Measurements from ENCODE around the gene ANAPC7.

- TF ChIP-seq KLF16 (CRISPR knock-in tag; IDR thresholded peaks at IDR 0.05) = no peak
- TF ChIP-seq JUNB (CRISPR knock-in tag; IDR thresholded peaks at IDR 0.05; ENCODE audit: borderline replicate concordance) = no peak
- no peak for TF ChIP-seq TSC22D2 (CRISPR knock-in tag; IDR thresholded peaks at IDR 0.05; ENCODE audit: borderline replicate concordance)
- TF ChIP-seq ATF1 (CRISPR knock-in tag; IDR thresholded peaks at IDR 0.05) = no peak
- TF ChIP-seq KLF6 (CRISPR knock-in tag; IDR thresholded peaks at IDR 0.05) = no peak
- TF ChIP-seq FOXO4 (CRISPR knock-in tag; conservative IDR thresholded peaks at IDR 0.05) = no peak
- TF ChIP-seq, protein P1, sequence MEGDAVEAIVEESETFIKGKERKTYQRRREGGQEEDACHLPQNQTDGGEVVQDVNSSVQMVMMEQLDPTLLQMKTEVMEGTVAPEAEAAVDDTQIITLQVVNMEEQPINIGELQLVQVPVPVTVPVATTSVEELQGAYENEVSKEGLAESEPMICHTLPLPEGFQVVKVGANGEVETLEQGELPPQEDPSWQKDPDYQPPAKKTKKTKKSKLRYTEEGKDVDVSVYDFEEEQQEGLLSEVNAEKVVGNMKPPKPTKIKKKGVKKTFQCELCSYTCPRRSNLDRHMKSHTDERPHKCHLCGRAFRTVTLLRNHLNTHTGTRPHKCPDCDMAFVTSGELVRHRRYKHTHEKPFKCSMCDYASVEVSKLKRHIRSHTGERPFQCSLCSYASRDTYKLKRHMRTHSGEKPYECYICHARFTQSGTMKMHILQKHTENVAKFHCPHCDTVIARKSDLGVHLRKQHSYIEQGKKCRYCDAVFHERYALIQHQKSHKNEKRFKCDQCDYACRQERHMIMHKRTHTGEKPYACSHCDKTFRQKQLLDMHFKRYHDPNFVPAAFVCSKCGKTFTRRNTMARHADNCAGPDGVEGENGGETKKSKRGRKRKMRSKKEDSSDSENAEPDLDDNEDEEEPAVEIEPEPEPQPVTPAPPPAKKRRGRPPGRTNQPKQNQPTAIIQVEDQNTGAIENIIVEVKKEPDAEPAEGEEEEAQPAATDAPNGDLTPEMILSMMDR (CRISPR knock-in tag; IDR thresholded peaks at IDR 0.05) = no peak
These were observed 24.3 kb downstream of the ANAPC7 start for GRCh38 chr12:110379197-110379596.

Measured in HepG2 (cell line).